HCEC 1CT (cell line): ENCODE results near the gene IFNA6.
A peak's percentile ranks its signal among the peaks of the same experiment; 100 is the strongest.
"Not testable (repeated sequence)": the region's sequence is repeated elsewhere in the genome, so short reads cannot be mapped to it uniquely, and the experiment has no call there.

Source experiments
- DNase-seq: peaks from one replicate; pipeline ENCODE4 v3.0.0-alpha.2; 2017

The IFNA6 gene

GRCh38 chr9:21350787-21351186 lies at the start of gene IFNA6:
IFNA6 (minus strand) TSS chr9:21350887; CDS start chr9:21350887, 0 bp downstream.
- DNase-seq, result no peak

GRCh38 chr9:21399956-21400355 lies 49.3 kb upstream of the IFNA6 start:
- DNase-seq, result no peak

- DNase-seq, result no peak
These were observed 48.3 kb upstream of the IFNA6 start for GRCh38 chr9:21398955-21399489.

GRCh38 chr9:21395778-21396717 lies 45.4 kb upstream of the IFNA6 start:
- peak; percentile 7 for DNase-seq

GRCh38 chr9:21392270-21392669 lies 41.6 kb upstream of the IFNA6 start:
- peak; percentile 50 for DNase-seq

GRCh38 chr9:21385131-21385670 lies 34.5 kb upstream of the IFNA6 start, which contains the start of gene IFNA2:
IFNA2 (minus strand) TSS chr9:21385398; CDS start chr9:21385329, 69 bp downstream.
- DNase-seq, result no peak

GRCh38 chr9:21383627-21384026 lies 32.9 kb upstream of the IFNA6 start:
- no peak for DNase-seq

GRCh38 chr9:21381448-21382339 lies 31.0 kb upstream of the IFNA6 start:
- no peak for DNase-seq

GRCh38 chr9:21371467-21371866 lies 20.8 kb upstream of the IFNA6 start:
- not testable (repeated sequence) for DNase-seq

- DNase-seq, result no peak
These were observed 17.3 kb upstream of the IFNA6 start, which contains the start of gene IFNA13 for GRCh38 chr9:21367957-21368356. IFNA13 (minus strand) TSS chr9:21368057; CDS start chr9:21368010, 47 bp downstream.

- DNase-seq, result not testable (repeated sequence)
These were observed 16.5 kb upstream of the IFNA6 start for GRCh38 chr9:21367169-21367568.

GRCh38 chr9:21362287-21362686 lies 11.6 kb upstream of the IFNA6 start:
- no peak for DNase-seq

GRCh38 chr9:21357479-21358460 lies 7.1 kb upstream of the IFNA6 start:
- no peak for DNase-seq

- DNase-seq, result no peak
These were observed 2.2 kb downstream of the IFNA6 start for GRCh38 chr9:21348430-21348970.

GRCh38 chr9:21340735-21341134 lies 10.0 kb downstream of the IFNA6 start:
- no peak for DNase-seq

GRCh38 chr9:21336457-21336856 lies 14.2 kb downstream of the IFNA6 start:
- no peak for DNase-seq

- peak; percentile 88 for DNase-seq
These were observed 15.7 kb downstream of the IFNA6 start, which contains the start of gene KLHL9 for GRCh38 chr9:21334701-21335632. KLHL9 (minus strand) TSS chr9:21335404; CDS start chr9:21334859, 545 bp downstream.

- DNase-seq, result no peak
These were observed 17.5 kb downstream of the IFNA6 start for GRCh38 chr9:21333226-21333625.

GRCh38 chr9:21331676-21332402 lies 18.8 kb downstream of the IFNA6 start:
- DNase-seq, result no peak
